Large intestine (tissue), 3 donors: ENCODE data around the gene NF1. TPM values are rescaled to one million over a fixed set of nuclear protein-coding genes. Genes with fewer than 3 reads are reported as not detected.
A peak's percentile ranks its signal among the peaks of the same experiment; 100 is the strongest.
"Not testable (repeated sequence)": the region's sequence is repeated elsewhere in the genome, so short reads cannot be mapped to it uniquely, and the experiment has no call there.

Experiments
- DNase-seq, 2 donors: peaks; one replicate each; pipeline versions ENCODE4 v3.0.0 to v3.0.0-alpha.2; 2013
- H3K27ac ChIP-seq: one replicate; pipeline ENCODE4 v1.5.1; 2013; ENCODE audit warnings: low read length
- H3K27me3 ChIP-seq: 2 replicates; pipeline ENCODE4 v1.6.1; 2013; ENCODE audit warnings: low read length; ENCODE audit not compliant: control insufficient read depth, insufficient read depth
- H3K36me3 ChIP-seq: 2 replicates; pipeline ENCODE4 v1.6.1; 2013; ENCODE audit warnings: low read length; ENCODE audit not compliant: control insufficient read depth, insufficient read depth
- H3K4me1 ChIP-seq: one replicate; pipeline ENCODE4 v1.6.1; 2013; ENCODE audit warnings: low read length; ENCODE audit not compliant: control insufficient read depth, insufficient read depth
- H3K4me3 ChIP-seq: one replicate; pipeline ENCODE4 v1.5.1; 2013; ENCODE audit warnings: low read length
- H3K9me3 ChIP-seq: one replicate; pipeline ENCODE4 v1.6.1; 2013; ENCODE audit warnings: mild to moderate bottlenecking, low read depth, low read length, moderate library complexity; ENCODE audit not compliant: control insufficient read depth
- WGBS: methylation state at CpG from one replicate; pipeline ENCODE4 v1.1.5; 2013; ENCODE audit warnings: low lambda C conversion rate; ENCODE audit not compliant: insufficient coverage; 5-methylcytosine and 5-hydroxymethylcytosine counted together
- polyA plus RNA-seq: library from polyadenylated mRNA; unstranded; fragments of 120-200 nt; gene quantifications from one replicate; pipeline ENCODE4 v1.2.1, GENCODE V29; 2013

Gene NF1
- polyA plus RNA-seq, 1 donor, result 25.9 TPM

DNA sequence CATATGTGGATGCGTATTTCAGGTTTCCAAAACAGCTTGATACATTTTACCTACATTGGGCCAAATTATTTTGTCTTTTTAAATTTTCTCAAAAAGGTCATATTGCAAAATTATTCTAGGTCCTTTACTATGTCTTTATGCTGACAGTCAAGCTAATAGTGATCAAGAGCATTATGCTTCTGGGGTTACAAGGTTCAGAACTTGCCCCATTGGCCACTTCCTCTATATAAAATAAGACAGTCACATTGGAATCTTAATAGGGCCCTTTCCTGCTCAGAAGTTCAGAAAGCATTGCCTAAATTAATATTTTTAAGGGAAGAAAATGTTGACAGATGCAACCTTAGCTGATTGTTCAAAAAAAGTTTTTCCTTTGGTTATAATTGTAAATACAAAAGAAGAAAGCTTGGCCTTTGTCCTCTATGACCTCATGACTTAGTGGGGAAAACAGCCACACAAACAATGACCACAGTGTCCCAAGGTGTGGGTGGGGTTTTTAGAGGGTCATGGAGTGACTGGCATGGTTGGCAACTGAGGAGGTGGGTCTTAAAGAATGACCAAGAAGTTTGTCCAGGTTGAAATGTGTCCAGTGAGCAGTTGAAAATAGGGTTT lies 284.9 kb downstream of the NF1 start:
- WGBS, result 100% methylated on average over 1 of the region's 1 CpG
- H3K9me3 ChIP-seq, result no peaks in the 10 kb centered on the region
- H3K27me3 ChIP-seq, result no peaks in the 10 kb centered on the region
- no peaks in the 10 kb centered on the region for H3K4me1 ChIP-seq
- no peak overlapping the region for H3K4me3 ChIP-seq
- no peak for DNase-seq
- H3K27ac ChIP-seq, result no peak overlapping the region
- H3K36me3 ChIP-seq, result peaks cover 12% of the 10 kb centered on the region

- no peak for DNase-seq
- no peaks in the 10 kb centered on the region for H3K9me3 ChIP-seq
- no peak overlapping the region for H3K27ac ChIP-seq
- no peaks in the 10 kb centered on the region for H3K4me1 ChIP-seq
- H3K36me3 ChIP-seq, result peaks cover 12% of the 10 kb centered on the region
- H3K27me3 ChIP-seq, result no peaks in the 10 kb centered on the region
- H3K4me3 ChIP-seq, result no peak overlapping the region
Observed at GRCh38 chr17:31381165-31381668, 286.4 kb downstream of the NF1 start.

GRCh38 chr17:31382668-31383275 lies 288.0 kb downstream of the NF1 start:
- not testable (repeated sequence) for H3K4me1 ChIP-seq, H3K36me3 ChIP-seq, H3K4me3 ChIP-seq, H3K27me3 ChIP-seq, H3K9me3 ChIP-seq, H3K27ac ChIP-seq
- peak in 1 of 2 donors; percentile 42 for DNase-seq
- no CpG with 5 or more reads among the region's 11 CpGs for WGBS

DNA sequence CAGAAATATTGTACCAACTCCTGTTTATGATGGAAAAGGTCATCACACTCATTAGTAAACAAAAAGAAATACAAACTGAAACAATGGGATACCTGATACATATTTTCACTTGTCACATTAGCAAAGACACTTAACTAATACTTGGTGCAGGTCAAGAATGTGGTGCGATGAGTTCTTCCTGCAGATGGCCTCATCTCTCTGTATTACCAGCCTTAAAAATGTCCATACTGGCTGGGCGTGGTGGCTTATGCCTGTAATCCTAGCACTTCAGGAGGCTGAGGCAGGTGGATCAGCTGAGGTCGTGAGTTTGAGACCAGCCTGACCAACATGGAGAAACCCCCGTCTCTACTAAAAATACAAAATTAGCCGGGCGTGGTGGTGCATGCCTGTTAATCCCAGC lies 288.7 kb downstream of the NF1 start:
- not testable (repeated sequence) for H3K9me3 ChIP-seq, H3K27me3 ChIP-seq, H3K4me3 ChIP-seq, H3K4me1 ChIP-seq, DNase-seq, H3K27ac ChIP-seq, H3K36me3 ChIP-seq
- WGBS, result no CpG with 5 or more reads among the region's 6 CpGs

- H3K27me3 ChIP-seq, result peaks cover 25% of the 10 kb centered on the region
- H3K9me3 ChIP-seq, result no peaks in the 10 kb centered on the region
- no peaks in the 10 kb centered on the region for H3K4me1 ChIP-seq
- H3K4me3 ChIP-seq, result no peak overlapping the region
- no peaks in the 10 kb centered on the region for H3K36me3 ChIP-seq
- 100% methylated on average over 1 of the region's 7 CpGs for WGBS
- no peak overlapping the region for H3K27ac ChIP-seq
- no peak for DNase-seq
Observed at GRCh38 chr17:31385428-31386285, 290.9 kb downstream of the NF1 start.

- H3K27ac ChIP-seq, result no peak overlapping the region
- peaks cover 2% of the 10 kb centered on the region for H3K4me1 ChIP-seq
- H3K4me3 ChIP-seq, result no peak overlapping the region
- peaks cover 31% of the 10 kb centered on the region for H3K27me3 ChIP-seq
- no peaks in the 10 kb centered on the region for H3K36me3 ChIP-seq
- WGBS, result no CpG with 5 or more reads among the region's 3 CpGs
- DNase-seq, result no peak
- H3K9me3 ChIP-seq, result no peaks in the 10 kb centered on the region
Observed at GRCh38 chr17:31386542-31387075, 291.8 kb downstream of the NF1 start.

GRCh38 chr17:31387438-31387837 lies 292.7 kb downstream of the NF1 start:
- WGBS, result no CpG with 5 or more reads among the region's 12 CpGs

GRCh38 chr17:31388351-31388750 lies 293.6 kb downstream of the NF1 start:
- no peak overlapping the region for H3K4me3 ChIP-seq
- no peak overlapping the region for H3K27ac ChIP-seq
- no peaks in the 10 kb centered on the region for H3K9me3 ChIP-seq
- no peak for DNase-seq
- H3K27me3 ChIP-seq, result peaks cover 46% of the 10 kb centered on the region
- WGBS, result no CpG with 5 or more reads among the region's 2 CpGs
- peaks cover 2% of the 10 kb centered on the region for H3K4me1 ChIP-seq
- no peaks in the 10 kb centered on the region for H3K36me3 ChIP-seq

More at GRCh38 chr17:31387438-31387837, 292.7 kb downstream of the NF1 start:
- no peak overlapping the region for H3K27ac ChIP-seq
- no peak overlapping the region for H3K4me3 ChIP-seq
- no peak for DNase-seq
- peaks cover 2% of the 10 kb centered on the region for H3K4me1 ChIP-seq
- no peaks in the 10 kb centered on the region for H3K9me3 ChIP-seq
- no peaks in the 10 kb centered on the region for H3K36me3 ChIP-seq
- H3K27me3 ChIP-seq, result peaks cover 37% of the 10 kb centered on the region

GRCh38 chr17:31388770-31389656 lies 294.2 kb downstream of the NF1 start:
- H3K9me3 ChIP-seq, result no peaks in the 10 kb centered on the region
- peaks cover 53% of the 10 kb centered on the region for H3K27me3 ChIP-seq
- peaks cover 2% of the 10 kb centered on the region for H3K4me1 ChIP-seq
- no peaks in the 10 kb centered on the region for H3K36me3 ChIP-seq
- DNase-seq, result no peak
- no CpG with 5 or more reads among the region's 18 CpGs for WGBS
- no peak overlapping the region for H3K4me3 ChIP-seq
- H3K27ac ChIP-seq, result no peak overlapping the region
